Tibial artery (tissue), 4 donors: Measurements from ENCODE around the gene CD52.
A peak's percentile ranks its signal among the peaks of the same experiment; 100 is the strongest.

Experiments used
- DNase-seq, 2 donors: peaks; one replicate each; pipeline ENCODE4 v3.0.0-alpha.2; 2019
- H3K27ac ChIP-seq, 2 donors: fragments of 200-600 bp; sonication (generic) in 1 of 2; 1 replicate in 1 of 2; 2 replicates in 1 of 2; pipeline ENCODE4 v1.5.1; 2018 to 2019; ENCODE audit warnings: mild to moderate bottlenecking in 1 of 2
- H3K27me3 ChIP-seq, 2 donors: fragments of 200-600 bp; sonication (generic) in 1 of 2; one replicate each; pipeline versions ENCODE4 v1.5.1 to v1.6.0; 2016 to 2019
- H3K36me3 ChIP-seq, 3 donors: fragments of 200-600 bp; sonication (generic) in 2 of 3; one replicate each; pipeline ENCODE4 v1.5.1; 2016 to 2019; ENCODE audit warnings: mild to moderate bottlenecking in 2 of 3
- H3K4me1 ChIP-seq, 4 donors: fragments of 200-600 bp; sonication (generic) in 2 of 4; 1 replicate in 3 of 4; 2 replicates in 1 of 4; pipeline ENCODE4 v1.5.1; 2016 to 2019
- H3K4me3 ChIP-seq, 2 donors: fragments of 200-600 bp; sonication (generic) in 1 of 2; 1 replicate in 1 of 2; 2 replicates in 1 of 2; pipeline ENCODE4 v1.5.1; 2018 to 2019; ENCODE audit warnings: mild to moderate bottlenecking in 2 of 2
- H3K9me3 ChIP-seq, 3 donors: fragments of 200-600 bp; sonication (generic) in 1 of 3; one replicate each; pipeline ENCODE4 v1.5.1; 2016 to 2019
- CTCF ChIP-seq, 2 experiments: fragments of 200-600 bp in 1 of 2; fragments of 450-650 bp in 1 of 2; IDR thresholded peaks; one replicate each; pipeline ENCODE4 v1.5.1; 2017 to 2019; ENCODE audit warnings: antibody characterized with exemption in 2 of 2, mild to moderate bottlenecking in 1 of 2, moderate library complexity in 1 of 2
- intact Hi-C: fragments of 100-400 bp; cut with DNase I; formaldehyde crosslinking; loops from one replicate; pipeline ENCODE4 v1.15.0; 2023; ENCODE audit warnings: low total_unique reads

Gene CD52

GRCh38 chr1:26314501-26314900, 3.3 kb upstream of the CD52 start:
- Histone ChIP-seq H3K4me1 (no peaks in the 10 kb centered on the region), H3K27me3 (no peaks in the 10 kb centered on the region), H3K27ac (no peak overlapping the region), H3K36me3 (no peaks in the 10 kb centered on the region), H3K9me3 (no peaks in the 10 kb centered on the region), H3K4me3 (no peak overlapping the region)
- TF ChIP-seq CTCF (IDR thresholded peaks at IDR 0.05) = no peak
- DNase-seq = no peak
- intact Hi-C loops = no loop called here

- Histone ChIP-seq H3K4me3 (no peak overlapping the region), H3K27ac (no peak overlapping the region), H3K9me3 (no peaks in the 10 kb centered on the region), H3K36me3 (no peaks in the 10 kb centered on the region), H3K27me3 (peaks cover 0 to 11% of the 10 kb centered on the region in 2 donors), H3K4me1 (peaks cover 0 to 2% (median 1%) of the 10 kb centered on the region in 4 donors)
- DNase-seq = no peak
- TF ChIP-seq CTCF (IDR thresholded peaks at IDR 0.05) = no peak
- intact Hi-C loops = no loop called here
Measured at GRCh38 chr1:26315874-26316850, 1.6 kb upstream of the CD52 start.

GRCh38 chr1:26317146-26317545, 612 bp upstream of the CD52 start:
- Histone ChIP-seq H3K9me3 (no peaks in the 10 kb centered on the region), H3K36me3 (no peaks in the 10 kb centered on the region), H3K4me1 (peaks cover 0 to 6% (median 5%) of the 10 kb centered on the region in 4 donors), H3K4me3 (no peak overlapping the region), H3K27ac (no peak overlapping the region), H3K27me3 (peaks cover 0 to 13% of the 10 kb centered on the region in 2 donors)
- intact Hi-C loops = no loop called here
- DNase-seq = no peak
- no peak for TF ChIP-seq CTCF (IDR thresholded peaks at IDR 0.05)

GRCh38 chr1:26318338-26319064, 743 bp downstream of the CD52 start:
- Histone ChIP-seq H3K36me3 (no peaks in the 10 kb centered on the region), H3K27me3 (peaks cover 0 to 14% of the 10 kb centered on the region in 2 donors), H3K4me3 (no peak overlapping the region), H3K4me1 (peaks cover 0 to 6% (median 5%) of the 10 kb centered on the region in 4 donors), H3K9me3 (no peaks in the 10 kb centered on the region), H3K27ac (no peak overlapping the region)
- DNase-seq = peak in 1 of 2 donors; percentile 39
- intact Hi-C loops = no loop called here
- no peak for TF ChIP-seq CTCF (IDR thresholded peaks at IDR 0.05)

- no peak overlapping the region for H3K4me3 ChIP-seq
- TF ChIP-seq CTCF (IDR thresholded peaks at IDR 0.05) = no peak
- intact Hi-C loops = loop anchor here (10.0 kb wide), 1 partner anchor 216 kb away; no protein-coding TSS in a partner anchor
- DNase-seq = no peak
- H3K9me3 ChIP-seq = no peaks in the 10 kb centered on the region
- no peaks in the 10 kb centered on the region for H3K36me3 ChIP-seq
- H3K27me3 ChIP-seq = peaks cover 0 to 29% of the 10 kb centered on the region in 2 donors
- H3K27ac ChIP-seq = no peak overlapping the region
- peaks cover 0 to 6% (median 5%) of the 10 kb centered on the region in 4 donors for H3K4me1 ChIP-seq
Measured at GRCh38 chr1:26320896-26321295, 3.1 kb downstream of the CD52 start.
